AG09309 (cell line): Measurements from ENCODE around the gene KLHDC2.
"Not testable (repeated sequence)": the region's sequence is repeated elsewhere in the genome, so short reads cannot be mapped to it uniquely, and the experiment has no call there.

ENCODE experiments used
- DNase-seq: peaks from one replicate; pipeline ENCODE4 v3.0.0-alpha.2; 2010; ENCODE audit warnings: low read depth
- H3K4me3 ChIP-seq: 2 replicates; pipeline ENCODE4 v1.5.1; 2011; ENCODE audit warnings: mild to moderate bottlenecking, low read depth, low read length, moderate library complexity; ENCODE audit not compliant: control insufficient read depth
- CTCF ChIP-seq: IDR thresholded peaks from 2 replicates; pipeline ENCODE4 v1.5.1; 2011; ENCODE audit warnings: mild to moderate bottlenecking, low read depth, low read length, inconsistent platforms; ENCODE audit not compliant: insufficient read depth, control insufficient read depth; ENCODE audit errors: missing control alignments

KLHDC2 gene

GRCh38 chr14:49745191-49745590, 22.8 kb upstream of the KLHDC2 start:
- no peak overlapping the region for H3K4me3 ChIP-seq
- TF ChIP-seq CTCF: no peak
- DNase-seq: no peak

- not testable (repeated sequence) for DNase-seq, H3K4me3 ChIP-seq
Observed at GRCh38 chr14:49746476-49746875, 21.5 kb upstream of the KLHDC2 start.

DNA sequence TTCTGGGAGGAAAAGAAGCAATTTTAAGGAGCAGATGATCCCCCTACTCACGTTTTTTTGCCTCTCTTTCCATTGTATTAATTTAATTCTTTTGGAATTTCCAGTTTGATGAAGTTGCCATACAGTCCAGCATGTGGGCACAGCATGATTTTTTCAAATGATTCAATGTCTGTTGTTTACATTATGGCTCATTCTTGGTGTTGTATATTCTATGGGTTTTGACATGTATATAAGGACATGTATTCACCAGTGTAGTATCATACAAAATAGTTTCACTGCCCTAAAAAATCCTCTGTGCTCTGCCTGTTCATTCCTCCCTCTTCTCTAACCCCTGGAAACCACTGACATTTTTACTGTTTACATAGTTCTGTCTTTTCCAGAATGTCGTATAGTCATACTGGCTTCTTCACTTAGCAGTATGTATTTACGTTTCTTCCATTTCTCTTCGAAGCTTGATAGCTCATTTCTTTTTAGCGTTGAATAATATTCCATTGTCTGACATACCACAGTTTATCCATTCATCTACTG, 13.3 kb upstream of the KLHDC2 start:
- no peak for TF ChIP-seq CTCF
- no peak overlapping the region for H3K4me3 ChIP-seq
- DNase-seq: no peak

DNA sequence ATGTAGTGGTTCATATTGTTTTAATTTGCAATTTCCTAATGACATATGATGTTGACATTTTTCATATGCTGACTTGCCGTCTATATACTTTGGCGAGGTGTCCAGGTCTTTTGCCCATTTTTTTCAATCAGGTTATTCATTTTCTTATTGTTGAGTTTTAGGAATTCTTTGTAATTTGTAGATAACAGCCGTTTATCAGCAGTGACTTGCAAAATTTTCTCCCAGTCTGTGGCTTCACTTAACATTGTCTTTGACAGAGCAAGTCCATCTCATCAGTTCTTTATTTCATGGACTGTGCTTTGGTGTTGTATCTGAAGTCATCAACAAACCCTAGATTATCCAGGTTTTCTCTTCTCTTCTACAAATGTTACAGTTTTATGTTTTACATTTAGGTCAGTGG, 12.6 kb upstream of the KLHDC2 start:
- H3K4me3 ChIP-seq: no peak overlapping the region
- no peak for TF ChIP-seq CTCF

GRCh38 chr14:49761839-49762551, 6.0 kb upstream of the KLHDC2 start:
- TF ChIP-seq CTCF: no peak
- DNase-seq: no peak
- H3K4me3 ChIP-seq: no peak overlapping the region

More for the DNA sequence above, 12.6 kb upstream of the KLHDC2 start:
- no peak for DNase-seq

DNA sequence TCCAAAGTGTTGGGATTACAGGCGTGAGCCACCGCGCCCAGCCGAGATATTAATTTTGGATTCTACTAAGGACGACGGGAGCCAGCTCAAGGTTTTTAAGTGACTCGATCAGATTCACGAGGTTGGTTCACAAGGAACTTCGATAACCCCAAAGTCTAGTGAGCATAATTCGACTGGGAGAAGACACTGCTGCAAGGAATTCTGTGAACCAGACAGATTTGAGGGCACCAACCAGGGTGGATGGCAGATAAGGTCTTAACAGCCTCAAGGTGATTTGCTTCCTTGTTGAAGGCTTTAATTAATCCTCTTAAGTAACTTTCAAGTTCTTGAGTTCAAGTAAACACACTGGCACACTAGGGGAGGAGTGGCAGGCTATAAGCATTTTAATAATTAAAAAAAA, 1.1 kb upstream of the KLHDC2 start:
- peak overlapping the region; percentile 93 for H3K4me3 ChIP-seq
- no peak for TF ChIP-seq CTCF
- DNase-seq: no peak

- TF ChIP-seq CTCF: no peak
- no peak for DNase-seq
- H3K4me3 ChIP-seq: peak overlapping the region; percentile 93
Observed at GRCh38 chr14:49767270-49767570, 733 bp upstream of the KLHDC2 start.
